DMS153 treated with DMSO at 0.1 percent for 48 hours (cell line): ENCODE results near the gene CLIP3.
"Not testable (repeated sequence)": the region's sequence is repeated elsewhere in the genome, so short reads cannot be mapped to it uniquely, and the experiment has no call there.

Source experiments
- DNase-seq: peaks from one replicate; lab custom pipeline; 2025; ENCODE audit not compliant: unreplicated experiment; lab: John Stamatoyannopoulos, UW

CLIP3 gene, protein sequence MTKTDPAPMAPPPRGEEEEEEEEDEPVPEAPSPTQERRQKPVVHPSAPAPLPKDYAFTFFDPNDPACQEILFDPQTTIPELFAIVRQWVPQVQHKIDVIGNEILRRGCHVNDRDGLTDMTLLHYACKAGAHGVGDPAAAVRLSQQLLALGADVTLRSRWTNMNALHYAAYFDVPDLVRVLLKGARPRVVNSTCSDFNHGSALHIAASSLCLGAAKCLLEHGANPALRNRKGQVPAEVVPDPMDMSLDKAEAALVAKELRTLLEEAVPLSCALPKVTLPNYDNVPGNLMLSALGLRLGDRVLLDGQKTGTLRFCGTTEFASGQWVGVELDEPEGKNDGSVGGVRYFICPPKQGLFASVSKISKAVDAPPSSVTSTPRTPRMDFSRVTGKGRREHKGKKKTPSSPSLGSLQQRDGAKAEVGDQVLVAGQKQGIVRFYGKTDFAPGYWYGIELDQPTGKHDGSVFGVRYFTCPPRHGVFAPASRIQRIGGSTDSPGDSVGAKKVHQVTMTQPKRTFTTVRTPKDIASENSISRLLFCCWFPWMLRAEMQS

DNA sequence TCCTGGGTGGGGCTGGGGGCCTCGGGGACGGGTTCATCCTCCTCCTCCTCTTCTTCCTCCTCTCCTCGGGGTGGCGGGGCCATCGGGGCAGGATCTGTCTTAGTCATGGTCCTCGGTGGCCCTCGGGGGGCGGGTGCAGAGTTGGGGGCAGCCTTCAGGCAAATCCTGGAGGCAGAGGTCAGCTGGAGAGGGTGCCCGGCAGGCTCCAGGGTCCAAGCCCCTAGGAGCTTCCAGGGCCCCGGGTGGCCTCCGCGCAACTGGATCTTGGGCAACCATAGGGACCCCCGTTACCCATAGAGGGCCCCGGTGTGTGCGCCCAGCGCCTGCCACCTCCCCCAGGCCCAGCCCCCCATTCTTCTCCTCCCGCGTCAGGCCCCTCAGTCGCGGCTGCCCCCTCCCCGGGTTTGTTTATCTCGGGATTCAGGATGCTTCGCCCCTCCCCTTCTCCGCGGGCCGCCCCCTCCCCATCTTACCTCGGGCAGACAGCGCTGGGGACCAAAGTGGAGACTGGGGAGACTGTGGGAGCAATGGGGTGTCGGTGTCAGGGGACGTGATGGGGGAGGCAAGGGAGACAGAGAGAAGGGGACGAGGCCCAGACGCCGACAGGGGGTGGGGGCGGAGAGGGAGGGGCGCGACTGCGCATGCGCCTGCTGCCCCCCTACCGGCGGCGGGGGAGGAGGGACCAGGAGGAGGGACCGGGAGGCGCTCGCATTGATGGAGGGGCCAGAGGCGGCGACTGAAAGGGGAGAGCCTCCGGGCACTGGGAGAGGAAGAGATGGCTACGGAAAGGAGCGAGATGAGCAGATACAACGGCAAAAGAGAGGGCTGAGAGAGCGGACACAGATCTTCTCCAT, at the start of gene CLIP3:
TSS of gene CLIP3 (minus strand) at position 623 of the 854 bp plus-strand sequence. CDS start at position 107, 516 bp downstream.
- peak; percentile 36 for DNase-seq

DNA sequence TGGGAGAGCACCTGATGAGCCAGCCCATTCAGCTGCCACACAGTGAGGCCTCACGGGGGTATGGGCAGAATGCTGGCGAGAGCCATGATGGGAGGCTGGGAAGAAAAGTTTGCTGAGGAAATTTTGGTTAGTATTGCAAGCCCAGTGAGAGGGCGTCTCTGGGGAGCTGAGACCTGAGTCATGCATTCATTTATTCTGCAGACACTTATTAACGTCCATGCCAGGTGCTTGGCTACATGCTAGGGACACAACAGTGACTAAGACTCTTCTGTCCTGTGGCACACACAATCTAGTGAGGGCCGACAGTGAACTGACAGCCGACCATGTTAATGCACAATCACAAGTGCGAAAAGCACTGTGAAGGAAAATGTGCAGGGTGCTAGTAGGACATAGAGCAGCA, 49.2 kb upstream of the CLIP3 start:
- no peak for DNase-seq

DNA sequence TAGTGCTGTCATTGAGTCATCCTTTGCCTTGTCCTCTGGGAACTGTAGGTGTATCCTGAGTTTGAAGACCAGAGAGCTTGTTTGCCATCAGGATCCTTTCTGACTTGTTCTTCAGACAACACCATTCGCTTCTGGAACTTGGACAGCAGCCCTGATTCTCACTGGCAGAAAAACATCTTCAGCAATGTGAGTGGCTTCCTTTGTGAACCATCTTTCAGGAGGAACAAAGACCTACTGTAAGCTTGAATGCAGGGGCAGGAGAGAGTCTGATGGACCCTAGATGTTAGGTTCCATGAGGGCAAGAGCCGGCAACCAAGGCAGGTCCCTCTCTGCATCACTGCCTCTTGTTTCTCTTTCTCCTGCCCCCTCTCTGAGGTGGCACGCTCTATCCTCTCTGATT, 48.7 kb upstream of the CLIP3 start:
- DNase-seq: no peak

DNA sequence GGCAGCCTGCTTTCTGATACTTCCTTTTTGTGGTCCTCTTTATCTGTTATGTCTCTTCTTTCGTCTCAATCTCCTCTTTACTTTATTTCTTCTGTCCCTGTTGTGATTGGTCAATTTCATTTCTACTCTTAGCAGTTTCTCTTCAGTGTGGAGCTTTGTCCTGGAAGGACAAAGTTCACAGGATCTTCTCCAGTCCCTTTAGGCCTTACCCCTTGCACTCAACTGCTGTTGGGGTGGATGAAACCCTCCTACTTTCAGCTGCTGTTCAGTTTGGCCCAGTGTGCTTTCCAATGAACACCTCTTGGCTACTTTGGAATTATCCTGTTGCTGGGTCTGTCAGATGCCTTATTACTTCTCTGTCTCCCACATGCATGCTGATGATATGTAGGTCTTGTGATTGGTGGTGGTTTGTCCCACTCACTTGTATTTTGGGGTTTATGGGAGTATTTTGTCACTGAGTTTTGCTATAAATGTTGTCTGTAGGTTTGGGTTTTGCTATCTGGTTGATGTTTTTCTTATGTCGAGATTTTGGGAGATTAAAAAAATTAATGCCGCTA, 46.8 kb upstream of the CLIP3 start:
- no peak for DNase-seq

DNA sequence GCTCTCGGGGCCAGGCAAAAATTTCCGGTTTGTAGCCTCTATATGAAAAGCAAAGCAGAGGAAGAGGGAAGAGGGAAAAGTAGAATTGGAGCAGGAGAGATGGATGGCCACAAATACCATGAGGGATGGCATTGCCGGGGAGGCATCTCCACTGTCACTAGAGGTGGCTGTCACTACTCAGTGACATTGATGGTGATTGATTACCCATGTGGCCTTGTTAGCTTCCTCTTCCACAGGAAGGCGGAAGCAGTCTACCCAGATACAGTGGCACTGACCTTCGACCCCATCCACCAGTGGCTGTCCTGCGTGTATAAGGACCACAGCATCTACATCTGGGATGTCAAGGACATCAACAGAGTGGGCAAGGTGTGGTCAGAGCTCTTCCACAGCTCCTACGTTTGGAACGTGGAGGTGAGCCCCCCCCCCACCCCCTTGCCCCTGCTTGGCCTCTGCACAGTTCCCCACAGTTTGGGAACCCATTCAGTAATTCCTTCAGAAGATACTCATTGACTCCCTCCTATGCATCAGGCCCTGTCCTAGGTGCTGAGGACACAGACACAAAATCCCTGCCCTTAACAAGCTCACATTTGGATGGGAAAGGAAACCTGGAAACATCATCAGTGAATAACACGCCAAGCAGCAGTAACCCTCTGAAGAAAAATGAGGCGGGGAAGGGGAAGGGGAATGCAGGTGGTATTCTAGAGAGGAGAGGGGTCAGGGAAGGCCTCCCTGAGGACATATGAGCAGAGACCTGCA, 40.6 kb upstream of the CLIP3 start:
- no peak for DNase-seq

DNA sequence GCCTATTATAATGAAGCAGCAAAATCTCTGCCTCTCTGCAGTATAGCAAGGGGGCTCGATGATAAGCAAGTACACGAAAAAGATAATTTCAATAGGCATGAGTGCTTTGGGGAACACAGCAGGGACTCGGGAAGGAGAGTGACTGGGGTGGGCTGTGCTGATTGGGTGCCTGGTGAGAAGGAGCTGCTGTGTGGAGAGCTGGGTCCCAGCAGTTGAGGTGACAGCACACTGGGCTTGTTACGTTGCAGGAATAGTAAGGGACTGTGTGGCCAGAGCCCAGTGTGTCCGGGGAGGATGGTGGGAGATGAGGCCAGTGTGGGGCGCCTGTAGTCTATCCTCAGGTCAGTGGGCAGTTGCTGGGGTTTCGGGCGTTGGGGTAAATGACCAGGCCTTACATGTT, 39.4 kb upstream of the CLIP3 start:
- no peak for DNase-seq

DNA sequence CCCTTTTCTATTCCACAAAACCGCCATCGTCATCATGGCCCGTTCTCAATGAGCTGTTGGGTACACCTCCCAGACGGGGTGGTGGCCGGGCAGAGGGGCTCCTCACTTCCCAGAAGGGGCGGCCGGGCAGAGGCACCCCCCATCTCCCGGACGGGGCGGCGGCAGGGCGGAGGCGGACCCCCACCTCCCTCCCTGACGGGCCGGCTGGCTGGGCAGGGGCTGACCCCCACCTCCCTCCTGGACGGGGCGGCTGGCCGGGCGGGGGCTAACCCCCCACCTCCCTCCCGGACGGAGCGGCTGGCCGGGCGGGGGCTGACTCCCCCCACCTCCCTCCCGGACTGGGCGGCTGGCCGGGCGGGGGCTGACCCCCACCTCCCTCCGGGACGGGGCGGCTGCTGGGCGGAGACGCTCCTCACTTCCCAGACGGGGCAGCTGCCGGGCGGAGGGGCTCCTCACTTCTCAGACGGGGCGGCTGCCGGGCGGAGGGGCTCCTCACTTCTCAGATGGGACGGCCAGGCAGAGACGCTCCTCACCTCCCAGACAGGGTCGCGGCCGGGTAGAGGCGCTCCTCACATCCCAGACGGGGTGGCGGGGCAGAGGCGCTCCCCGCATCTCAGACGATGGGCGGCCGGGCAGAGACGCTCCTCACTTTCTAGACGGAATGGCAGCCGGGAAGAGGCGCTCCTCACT, 36.3 kb upstream of the CLIP3 start:
- not testable (repeated sequence) for DNase-seq

DNA sequence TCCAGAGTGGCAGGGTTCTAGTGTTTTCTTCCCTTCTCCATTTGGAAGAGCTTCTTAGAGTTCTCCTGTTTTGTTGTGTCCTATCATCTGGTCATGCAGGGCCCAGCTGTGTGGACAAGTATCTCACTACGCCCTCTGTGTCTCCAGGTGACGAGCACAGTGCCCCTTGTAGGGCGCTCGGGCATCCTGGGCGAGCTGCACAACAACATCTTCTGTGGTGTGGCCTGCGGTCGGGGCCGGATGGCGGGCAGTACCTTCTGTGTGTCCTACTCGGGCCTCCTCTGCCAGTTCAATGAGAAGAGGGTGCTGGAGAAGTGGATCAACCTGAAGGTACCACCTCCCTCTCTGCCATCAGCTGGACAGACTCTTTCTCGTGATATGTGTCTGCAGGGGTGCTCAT, 35.0 kb upstream of the CLIP3 start:
- DNase-seq: no peak

DNA sequence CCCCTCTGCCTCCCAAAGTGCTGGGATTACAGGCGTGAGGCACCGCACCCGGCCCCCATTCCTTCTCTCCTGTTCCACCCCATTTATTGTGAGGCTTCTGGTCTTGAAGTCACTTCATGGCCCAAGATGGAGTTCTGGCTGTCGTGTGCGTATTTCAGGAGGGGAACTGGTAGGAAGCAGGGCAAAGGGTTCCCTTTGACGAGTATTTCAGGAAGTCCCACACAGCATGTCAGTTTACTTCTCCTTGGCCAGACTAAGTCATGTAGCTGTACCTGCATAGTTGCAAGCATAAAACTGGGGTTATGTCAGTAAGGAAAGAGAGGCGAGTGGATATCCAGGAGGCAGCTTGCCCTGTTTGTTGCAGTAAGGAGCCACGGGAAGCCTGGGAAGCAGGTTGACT, 32.2 kb upstream of the CLIP3 start:
- no peak for DNase-seq

DNA sequence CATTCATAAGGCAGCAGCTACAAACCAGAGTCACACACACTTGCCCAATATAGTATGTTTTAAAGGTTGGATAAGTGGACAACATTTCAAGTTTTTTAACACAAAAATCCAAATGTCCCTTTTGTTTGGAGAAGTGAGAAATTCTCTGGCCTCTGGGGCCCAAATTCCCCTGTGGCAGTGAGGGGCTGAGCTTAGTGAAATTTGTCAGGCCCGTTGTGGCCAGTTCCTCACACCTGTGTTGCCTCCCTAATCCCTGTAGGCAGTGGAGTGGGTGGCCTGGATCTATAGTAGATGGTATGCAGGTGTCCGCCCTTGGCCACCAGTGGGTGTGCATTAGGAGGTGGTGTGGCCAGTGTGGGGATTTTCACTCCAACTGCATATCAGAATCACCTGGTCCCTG, 28.7 kb upstream of the CLIP3 start:
- no peak for DNase-seq

DNA sequence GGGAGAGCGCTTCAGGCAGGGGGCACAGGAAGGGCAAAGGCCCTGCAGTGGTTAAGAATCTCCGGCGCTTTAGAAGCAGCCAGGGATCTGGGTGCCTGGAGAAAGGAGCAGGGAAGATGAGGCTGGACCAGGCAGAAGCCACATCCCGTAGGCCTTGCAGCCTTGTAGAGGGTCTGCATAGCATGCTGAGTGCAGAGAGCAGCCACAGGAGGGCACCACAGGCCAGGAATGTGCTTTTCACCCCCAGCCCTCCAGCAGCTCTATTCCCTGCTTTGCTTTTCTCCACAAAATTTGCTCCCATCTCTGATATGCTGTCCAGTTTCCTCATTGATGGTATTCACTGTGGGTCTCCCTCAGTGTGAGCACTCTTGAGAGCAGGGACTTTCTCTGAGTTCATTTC, 27.8 kb upstream of the CLIP3 start:
- DNase-seq: no peak

DNA sequence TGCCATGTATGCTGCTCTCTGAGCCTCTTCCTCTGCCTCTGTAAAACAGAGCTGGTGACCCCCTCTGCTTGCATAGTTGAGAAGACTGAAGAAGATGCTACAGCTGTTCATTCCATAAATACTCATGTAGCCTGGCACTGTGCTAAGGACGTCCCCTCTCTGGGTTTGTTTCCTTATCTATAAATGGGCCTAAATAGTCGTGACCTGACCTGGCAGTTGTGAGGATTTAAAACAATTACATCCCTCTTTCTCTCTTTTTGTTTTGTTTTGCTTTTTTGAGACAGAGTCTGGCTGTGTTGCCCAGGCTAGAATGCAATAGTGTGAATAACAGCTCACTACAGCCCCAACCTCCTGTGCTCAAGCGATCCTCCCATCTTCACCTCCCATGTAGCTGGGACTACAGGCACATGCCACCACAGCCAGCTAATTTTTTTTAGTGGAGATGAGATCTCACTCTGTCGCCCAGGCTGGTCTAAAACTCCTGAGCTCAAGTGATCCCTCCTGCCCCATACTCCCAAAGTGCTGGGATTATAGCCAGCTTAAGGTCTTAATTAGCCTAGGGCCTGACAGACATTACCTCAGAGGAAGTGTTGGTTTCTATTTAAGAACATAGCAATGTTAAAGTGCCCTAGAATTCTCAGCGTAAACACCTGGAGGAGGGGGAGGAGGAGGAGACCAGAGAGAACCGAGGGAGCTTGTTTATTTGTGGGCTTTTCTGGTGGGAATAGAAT, 26.7 kb upstream of the CLIP3 start:
- no peak for DNase-seq

DNA sequence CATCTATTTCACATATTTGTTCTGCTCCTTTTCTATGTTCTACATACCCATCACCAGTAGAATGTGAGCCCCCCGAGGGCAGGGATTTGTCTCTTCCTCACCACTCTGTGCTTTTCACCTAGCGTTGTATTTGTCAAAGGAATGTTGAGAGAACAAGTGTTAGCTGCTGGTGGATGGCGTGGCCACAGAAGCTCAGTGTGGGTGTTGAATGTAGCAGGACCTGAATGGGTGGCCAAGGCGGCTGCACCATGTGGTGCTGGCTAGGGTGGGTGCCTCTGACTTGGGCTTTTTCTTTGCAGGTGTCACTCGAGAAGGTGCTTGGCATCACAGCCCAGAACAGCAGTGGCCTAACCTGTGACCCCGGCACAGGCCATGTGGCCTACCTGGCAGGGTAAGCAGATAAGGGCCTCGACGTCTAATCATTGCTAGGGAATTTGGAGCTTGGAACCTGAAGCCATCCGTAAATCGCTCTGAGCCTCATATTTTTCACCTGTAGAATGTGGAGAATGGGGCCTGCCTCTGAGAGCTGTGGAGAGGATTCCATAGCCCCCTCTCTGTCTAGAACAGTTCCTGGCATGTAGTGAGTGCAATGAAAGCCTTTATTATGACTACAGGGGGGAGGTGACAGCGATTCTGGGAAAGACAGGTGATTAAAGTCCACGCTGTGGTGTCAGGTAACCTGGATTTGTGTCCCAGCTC, 26.0 kb upstream of the CLIP3 start:
- DNase-seq: no peak

DNA sequence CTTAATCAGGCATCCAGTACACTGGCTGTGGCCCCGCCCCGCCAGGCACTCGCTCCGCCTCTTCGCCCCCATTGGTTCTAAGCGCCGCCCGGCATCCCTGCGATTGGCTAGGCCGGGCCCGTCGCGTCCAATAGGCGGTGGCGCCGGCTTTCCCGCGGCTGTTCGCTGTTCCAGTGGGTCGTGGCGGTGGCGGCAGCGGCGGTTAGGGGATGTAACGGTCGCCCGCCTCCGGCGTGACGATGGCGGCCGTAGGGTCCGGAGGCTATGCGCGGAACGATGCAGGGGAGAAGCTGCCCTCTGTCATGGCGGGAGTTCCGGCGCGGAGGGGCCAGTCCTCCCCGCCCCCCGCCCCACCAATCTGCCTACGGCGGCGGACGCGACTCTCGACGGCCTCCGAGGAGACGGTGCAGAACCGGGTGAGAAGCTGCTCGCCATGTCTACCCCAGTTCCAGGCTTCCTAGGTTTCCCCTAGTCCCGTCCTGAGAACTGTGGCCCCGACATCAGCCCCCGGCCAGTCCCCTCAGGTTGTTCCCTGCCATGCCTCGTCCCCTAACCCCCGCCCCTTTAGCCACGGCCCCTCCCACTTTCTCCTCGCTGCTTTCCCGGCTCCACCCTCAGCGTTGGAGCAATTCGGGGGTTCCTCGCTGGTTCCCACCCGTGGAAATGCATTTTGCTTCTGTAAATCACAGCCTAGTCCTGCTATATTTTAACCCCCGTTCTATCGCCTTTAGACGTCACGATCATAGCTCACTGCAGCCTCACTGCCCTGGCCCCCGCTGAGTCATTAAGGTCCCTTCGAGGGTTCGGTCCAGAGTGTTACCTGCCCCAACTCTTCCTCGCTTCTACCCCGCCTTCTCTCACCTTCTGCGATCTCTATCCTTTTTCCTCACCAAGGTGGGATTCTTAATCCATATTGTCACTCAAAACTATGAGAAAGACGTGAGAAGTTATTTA, 22.3 kb upstream of the CLIP3 start, which contains the start of gene WDR62:
TSS of gene WDR62 (plus strand) at position 165 of the 954 bp plus-strand sequence. CDS start at position 240, 75 bp downstream.
- DNase-seq: peak; percentile 97

DNA sequence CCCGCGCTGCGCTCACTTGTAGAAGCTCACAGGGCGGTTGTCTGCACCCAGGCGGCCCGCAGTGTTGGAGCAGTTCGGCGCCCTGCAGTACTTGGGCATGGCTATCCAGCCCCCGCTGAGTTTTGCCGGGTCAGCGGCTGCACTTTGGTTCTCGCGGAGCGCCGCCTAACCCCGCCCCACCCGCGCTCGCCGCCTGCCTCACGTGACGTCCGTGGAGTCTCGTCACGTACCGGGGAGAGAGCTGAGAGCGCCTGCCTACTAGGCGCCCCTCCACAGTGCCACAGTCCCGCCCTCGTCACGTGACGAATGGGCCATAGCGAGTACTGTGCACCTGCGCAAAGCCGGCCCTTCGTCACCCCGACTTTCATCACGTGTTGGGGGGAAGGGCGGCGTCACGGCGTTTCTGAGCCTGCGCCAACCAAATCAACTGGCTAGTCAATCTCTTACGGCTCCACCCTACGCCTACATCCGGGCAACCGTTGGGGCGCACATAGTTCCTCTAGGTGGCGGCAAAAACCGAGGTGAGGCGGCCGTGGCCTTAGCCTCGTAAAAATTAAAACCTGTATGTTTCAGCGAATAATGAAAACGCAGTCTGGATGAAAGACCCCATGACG, 21.6 kb upstream of the CLIP3 start, which contains the start of gene THAP8:
TSS of gene THAP8 (minus strand) at position 167 of the 614 bp plus-strand sequence. CDS start at position 99, 68 bp downstream.
- peak; percentile 97 for DNase-seq

DNA sequence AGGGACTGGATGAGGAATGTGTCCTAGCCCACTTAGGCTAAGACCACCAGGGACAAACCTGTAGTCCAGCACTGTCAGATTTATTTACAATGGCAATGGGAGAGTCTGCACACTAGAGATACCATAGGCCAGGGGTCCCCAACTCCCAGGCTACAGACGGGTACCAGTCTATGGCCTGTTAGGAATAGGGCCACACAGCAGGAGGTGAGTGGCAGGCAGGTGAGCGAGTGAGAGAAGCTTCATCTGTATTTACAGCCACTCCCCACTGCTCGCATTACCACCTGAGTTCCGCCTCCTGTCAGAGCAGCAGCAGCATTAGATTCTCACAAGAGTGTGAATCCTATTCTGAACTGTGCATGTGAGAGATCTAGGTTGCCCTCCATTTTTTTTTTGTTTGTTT, 19.0 kb upstream of the CLIP3 start:
- no peak for DNase-seq

DNA sequence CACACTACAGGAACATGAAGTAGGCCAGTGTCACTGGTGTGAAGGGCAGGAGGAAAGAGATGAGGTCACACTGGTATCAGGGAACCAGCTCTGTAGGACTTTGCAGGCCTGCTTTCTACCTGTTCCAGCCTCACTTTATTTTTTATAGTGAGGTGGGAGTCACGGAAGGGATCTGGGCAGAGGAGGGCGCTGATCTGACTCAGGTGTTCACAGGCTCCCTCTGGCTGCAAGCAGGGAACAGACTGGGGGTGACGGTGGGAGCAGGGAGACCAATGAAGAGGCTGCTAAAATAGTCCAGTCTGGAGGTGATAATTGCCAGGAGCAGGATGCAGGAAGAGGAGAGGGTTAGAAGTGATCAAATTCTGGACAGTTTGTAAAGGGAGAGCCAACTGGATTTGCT, 18.6 kb upstream of the CLIP3 start:
- DNase-seq: no peak
